ENCODE data around the gene ARFRP1.

GRCh38 chr20:63690003-63690897, 17.5 kb downstream of the ARFRP1 start:
- TF ChIP-seq CTCF (conservative IDR thresholded peaks at IDR 0.05; ENCODE audit: low read depth, low read length): no peak
- TF ChIP-seq EZH2 (IDR thresholded peaks at IDR 0.05; ENCODE audit: low read length, unreplicated experiment): no peak

Data from PC-3 (cell line).